SIG-M5 (cell line): ENCODE measurements around the gene SLCO1B1.
"Not testable (repeated sequence)": the region's sequence is repeated elsewhere in the genome, so short reads cannot be mapped to it uniquely, and the experiment has no call there.

Source experiments
- DNase-seq: peaks from one replicate; lab custom pipeline; 2025; lab: John Stamatoyannopoulos, UW

SLCO1B1 gene, protein sequence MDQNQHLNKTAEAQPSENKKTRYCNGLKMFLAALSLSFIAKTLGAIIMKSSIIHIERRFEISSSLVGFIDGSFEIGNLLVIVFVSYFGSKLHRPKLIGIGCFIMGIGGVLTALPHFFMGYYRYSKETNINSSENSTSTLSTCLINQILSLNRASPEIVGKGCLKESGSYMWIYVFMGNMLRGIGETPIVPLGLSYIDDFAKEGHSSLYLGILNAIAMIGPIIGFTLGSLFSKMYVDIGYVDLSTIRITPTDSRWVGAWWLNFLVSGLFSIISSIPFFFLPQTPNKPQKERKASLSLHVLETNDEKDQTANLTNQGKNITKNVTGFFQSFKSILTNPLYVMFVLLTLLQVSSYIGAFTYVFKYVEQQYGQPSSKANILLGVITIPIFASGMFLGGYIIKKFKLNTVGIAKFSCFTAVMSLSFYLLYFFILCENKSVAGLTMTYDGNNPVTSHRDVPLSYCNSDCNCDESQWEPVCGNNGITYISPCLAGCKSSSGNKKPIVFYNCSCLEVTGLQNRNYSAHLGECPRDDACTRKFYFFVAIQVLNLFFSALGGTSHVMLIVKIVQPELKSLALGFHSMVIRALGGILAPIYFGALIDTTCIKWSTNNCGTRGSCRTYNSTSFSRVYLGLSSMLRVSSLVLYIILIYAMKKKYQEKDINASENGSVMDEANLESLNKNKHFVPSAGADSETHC

DNA sequence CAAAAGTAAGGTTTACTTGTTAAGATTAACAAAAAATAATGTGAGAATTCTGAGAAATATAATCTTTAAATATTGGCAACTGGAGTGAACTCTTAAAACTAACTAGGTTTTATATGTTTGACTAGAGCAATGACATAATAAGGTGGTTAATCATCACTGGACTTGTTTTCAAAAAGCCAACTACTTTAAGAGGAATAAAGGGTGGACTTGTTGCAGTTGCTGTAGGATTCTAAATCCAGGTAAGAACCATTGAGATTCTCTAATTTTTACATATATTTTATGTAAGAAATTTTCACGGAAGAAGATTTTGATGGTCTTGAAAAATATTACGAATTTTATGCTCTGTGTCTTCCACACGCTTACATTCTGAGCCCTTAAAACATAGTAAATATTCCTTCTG, at the start of gene SLCO1B1:
TSS of gene SLCO1B1 (plus strand) at position 197 of the 400 bp plus-strand sequence. CDS start 10,381 bp downstream, outside the sequence.
- no peak for DNase-seq

DNA sequence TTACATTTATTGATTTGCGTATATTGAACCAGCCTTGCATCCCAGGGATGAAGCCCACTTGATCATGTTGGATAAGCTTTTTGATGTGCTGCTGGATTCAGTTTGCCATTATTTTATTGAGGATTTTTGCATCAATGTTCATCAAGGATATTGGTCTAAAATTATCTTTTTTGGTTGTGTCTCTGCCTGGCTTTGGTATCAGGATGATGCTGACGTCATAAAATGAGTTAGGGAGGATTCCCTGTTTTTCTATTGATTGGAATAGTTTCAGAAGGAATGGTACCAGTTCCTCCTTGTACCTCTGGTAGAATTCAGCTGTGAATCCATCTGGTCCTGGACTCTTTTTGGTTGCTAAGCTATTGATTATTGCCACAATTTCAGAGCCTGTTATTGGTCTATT, 46.2 kb upstream of the SLCO1B1 start:
- DNase-seq, result not testable (repeated sequence)

DNA sequence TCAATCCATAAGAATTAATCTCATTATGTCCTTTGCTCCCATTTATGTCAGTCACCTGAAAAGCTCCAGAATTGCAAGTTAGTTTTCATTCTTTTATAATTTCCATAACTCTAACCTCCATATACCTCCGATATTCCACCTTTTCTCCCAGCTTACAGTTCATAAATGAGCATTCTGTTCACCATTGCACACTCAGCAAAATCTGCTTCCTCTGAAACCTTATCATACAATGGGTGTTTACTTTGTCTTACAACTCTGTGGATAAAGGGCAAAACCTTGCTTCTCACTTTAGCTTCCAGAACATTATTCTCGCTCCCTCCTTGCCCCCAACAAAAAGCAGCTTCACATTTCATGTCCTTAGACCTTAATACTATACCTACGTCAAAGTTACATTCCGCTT, 19.3 kb upstream of the SLCO1B1 start:
- DNase-seq, result no peak

DNA sequence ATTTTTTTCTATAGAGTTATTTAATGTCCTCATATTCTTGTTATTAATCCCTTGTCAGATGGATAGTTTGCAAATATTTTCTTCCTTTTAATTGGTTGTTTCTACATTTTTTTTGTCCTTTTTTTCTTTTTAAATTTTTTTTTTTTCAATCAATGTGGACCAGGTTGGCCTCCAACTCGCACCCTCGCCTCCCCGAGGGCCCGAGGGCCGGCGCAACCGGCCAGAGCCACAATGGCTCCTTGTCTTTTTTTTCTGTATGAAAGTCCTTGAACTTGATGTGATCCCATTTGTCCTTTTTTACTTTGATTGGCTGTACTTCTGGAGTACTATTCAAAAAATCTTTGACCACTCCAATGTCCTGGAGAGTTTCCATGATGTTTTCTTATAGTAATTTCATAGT, 17.7 kb upstream of the SLCO1B1 start:
- DNase-seq, result no peak

DNA sequence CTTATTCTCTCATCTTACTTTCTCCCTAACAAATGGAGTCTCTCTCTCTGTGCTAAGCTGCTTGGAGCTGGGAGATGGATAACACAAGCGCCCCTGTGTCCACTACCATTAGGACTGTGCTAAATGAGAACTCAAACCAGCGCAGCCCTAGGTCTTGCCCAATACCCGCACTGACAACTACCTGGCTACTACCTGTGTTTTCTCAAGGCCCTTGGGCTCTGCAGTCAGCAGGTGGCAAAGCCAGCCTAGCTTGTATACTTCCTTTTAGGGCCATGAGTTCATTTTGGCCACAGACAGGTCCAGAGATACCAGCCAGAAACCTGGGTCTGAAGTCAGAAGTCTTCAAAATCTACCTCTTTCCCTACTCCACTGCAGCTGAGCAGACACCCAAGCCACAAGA, 13.0 kb upstream of the SLCO1B1 start:
- DNase-seq, result no peak

DNA sequence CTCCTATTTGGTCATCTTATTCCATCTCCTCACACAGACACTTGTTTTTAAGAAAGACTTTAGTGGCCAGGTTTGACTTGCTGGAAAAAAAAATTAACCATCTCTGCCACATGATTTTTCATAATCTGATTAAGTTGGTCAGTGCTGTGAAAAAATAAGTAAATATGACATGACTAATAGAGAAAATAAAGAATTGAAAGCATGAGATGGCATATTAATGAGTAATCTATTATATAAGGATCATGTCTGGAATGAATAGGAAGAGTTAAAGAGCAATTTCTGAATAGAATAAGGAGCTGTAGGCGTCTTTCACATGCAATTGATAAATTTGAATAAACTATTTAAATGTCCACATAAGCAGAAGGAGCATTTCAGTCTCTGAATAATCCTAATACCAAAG, 12.2 kb upstream of the SLCO1B1 start:
- no peak for DNase-seq

DNA sequence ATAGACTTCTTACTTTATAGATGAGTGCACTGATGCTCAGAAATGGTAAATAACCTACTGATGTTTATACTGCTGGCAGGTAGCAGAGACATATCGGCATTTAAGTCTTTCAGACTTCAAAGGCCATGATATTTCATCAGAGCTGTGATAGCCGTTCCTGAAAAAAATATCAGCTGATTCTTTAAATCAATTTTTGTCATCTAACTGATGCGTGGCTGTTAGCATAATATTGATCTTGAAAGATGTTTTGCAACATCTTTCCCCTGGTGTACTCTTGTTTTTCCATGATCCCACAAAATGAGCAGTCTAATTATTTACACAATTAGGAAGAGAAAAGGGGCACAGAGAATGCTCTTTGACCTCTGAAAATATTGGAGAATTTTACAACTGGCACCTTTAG, 1.6 kb upstream of the SLCO1B1 start:
- no peak for DNase-seq

DNA sequence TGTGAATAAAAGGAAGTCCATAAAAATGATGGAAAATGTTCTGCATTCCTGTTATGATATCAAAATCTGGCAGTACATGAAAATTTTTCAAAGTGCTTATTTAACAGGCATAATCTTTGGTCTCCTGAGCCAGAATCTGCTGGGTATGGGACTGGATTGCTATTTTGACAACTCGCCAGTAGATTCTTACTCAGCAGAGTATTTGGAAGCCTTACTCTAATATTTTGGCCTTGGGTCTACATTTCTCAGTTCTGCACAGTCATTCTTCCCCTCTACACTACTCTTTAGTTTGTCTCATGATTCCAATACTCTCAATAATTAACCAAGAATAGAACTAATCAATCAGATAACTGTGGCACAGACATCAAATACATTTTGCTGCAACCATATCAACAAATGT, 1.1 kb upstream of the SLCO1B1 start:
- no peak for DNase-seq

DNA sequence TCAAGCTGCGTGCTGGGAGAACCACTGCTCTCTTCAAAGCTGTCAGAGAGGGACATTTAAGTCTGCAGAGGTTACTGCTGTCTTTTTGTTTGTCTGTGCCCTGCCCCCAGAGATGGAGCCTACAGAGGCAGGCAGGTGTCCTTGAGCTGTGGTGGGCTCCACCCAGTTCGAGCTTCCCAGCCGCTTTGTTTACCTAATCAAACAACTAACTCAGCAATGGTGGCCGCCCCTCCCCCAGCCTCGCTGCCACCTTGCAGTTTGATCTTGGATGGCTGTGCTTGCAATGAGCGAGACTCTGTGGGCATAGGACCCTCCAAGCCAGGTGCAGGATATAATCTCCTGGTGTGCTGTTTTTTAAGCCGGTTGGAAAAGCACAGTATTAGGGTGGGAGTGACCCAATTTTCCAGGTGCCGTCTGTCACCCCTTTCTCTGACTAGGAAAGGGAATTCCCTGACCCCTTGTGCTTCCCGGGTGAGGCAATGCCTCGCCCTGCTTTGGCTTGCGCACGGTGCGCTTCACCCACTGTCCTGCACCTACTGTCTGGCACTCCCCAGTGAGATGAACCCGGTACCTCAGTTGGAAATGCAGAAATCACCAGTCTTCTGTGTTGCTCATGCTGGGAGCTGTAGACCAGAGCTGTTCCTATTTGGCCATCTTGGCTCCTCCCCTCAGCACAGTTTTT, 6.5 kb downstream of the SLCO1B1 start:
- not testable (repeated sequence) for DNase-seq

DNA sequence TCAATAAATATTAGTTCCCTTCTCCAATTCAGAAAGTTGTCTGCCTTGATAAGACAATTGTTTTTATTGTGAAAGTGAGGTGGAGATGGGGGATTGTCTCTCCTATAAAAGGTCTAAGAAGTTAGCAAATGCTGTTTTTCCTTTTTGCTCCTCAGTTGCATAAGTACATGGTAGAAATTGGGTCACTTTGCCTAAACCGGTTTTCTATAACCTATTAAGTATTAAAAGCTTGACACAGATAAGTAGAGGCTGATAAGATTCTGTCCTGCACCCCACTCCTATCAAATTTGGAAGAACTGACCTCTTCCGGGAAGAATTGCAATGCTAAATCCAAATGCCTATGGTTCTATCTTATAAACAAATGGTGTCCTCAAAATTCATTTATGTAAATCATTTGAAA, 7.0 kb downstream of the SLCO1B1 start:
- DNase-seq, result no peak

DNA sequence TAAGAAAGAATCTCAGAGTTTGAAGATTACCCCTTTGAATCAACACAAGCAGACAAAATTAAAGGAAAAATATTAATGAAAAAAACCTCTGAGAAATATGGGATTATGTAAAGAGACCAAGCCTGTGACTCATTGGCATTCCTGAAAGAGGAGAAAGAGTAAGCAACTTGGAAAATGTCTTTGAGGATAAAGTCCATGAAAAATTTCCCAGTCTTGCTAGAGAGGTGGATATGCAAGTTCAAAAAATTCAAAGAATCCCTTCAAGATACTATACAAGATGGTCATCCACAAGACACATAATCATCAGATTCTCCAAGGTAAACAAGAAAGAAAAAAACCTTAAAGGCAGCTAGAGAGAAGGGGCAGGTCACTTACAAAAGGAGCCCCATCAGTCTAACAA, 13.3 kb downstream of the SLCO1B1 start:
- DNase-seq, result no peak

DNA sequence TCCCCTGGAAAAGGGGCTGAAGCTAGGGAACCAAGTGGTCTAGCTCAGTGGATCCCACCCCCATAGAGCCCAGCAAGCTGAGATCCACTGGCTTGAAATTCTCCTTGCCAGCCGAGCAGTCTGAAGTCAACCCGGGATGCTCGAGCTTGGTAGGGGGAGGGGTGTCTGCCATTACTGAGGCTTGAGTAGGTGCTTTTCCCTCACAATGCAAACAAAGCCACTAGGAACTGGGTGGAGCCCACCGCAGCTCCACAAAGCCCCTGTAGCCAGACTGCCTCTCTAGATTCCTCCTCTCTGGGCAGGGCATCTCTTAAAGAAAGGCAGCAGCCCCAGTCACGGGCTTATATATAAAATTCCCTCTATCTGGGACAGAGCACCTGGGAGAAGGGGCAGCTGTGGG, 18.9 kb downstream of the SLCO1B1 start:
- DNase-seq, result not testable (repeated sequence)

DNA sequence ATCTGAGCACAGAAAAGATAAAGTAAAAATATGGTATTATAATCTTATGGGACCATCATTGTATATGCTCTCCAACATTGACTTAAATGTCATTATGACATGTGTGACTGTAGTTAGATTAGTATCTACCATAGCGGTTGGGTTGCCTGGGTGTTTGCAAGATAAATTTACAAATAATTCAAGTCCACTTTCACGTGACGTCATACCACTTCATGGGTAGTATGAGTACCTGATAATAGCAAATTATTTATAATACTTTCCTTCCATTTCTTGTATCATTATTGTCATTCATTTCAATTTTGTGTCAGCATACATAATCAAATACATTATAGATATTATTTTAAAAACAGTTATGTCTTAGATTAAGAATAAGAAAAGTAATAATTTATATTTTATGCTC, 20.2 kb downstream of the SLCO1B1 start:
- no peak for DNase-seq

DNA sequence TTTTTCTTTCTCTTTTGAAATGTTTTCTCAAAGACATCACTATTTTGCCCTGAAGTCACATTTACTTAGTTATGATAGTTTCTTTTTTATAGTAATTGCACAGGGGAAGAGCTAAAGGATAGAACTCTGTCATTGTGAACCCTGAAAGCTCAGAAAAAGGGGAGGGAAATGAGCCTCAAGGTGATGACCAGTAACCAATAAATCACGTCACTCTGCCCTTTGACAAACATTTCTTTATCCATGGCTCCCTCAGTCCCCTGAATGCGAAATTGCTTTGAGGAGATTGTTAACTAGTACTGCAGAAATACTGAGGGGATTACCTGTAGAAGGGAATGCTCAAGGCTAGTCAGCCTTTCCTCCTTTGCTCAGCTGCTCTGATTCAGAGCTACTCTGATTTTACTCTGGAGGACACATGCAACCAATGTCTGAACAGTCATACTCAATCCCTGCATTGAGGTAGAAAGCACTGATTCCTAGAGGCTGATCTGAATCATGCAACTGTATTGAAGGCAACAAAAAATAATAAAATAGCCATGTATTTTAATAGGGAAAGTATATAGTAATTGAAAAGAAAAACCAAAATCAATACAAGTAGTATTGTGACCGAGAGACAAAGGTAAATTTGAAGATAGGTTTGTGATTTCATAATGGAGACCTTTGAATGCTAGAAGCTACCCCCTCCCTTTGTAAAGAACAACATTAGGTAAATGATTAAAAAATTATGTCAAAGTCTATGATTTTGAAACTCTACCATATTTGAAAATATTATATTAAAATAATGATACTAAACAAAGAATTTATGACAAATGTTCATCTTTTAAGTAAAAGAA, 24.7 kb downstream of the SLCO1B1 start:
- no peak for DNase-seq

DNA sequence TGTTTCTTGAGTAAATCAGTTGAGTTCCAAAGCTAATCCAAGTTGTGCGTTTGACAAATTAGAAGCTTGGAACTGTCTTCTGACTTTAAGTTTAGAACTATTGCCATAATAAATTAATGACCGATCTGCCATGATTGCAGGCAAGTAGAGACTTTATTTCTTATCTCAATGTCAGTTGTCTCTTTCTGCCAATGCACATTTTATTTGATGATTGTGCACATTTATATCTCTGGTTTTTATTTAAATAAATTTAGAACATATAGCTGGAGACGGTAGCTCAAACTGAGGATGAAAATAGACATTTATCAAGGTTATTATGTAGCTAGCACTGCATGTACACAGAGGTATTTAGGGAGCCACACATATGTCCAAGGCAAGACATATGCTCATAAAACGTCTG, 34.1 kb downstream of the SLCO1B1 start:
- DNase-seq, result no peak

DNA sequence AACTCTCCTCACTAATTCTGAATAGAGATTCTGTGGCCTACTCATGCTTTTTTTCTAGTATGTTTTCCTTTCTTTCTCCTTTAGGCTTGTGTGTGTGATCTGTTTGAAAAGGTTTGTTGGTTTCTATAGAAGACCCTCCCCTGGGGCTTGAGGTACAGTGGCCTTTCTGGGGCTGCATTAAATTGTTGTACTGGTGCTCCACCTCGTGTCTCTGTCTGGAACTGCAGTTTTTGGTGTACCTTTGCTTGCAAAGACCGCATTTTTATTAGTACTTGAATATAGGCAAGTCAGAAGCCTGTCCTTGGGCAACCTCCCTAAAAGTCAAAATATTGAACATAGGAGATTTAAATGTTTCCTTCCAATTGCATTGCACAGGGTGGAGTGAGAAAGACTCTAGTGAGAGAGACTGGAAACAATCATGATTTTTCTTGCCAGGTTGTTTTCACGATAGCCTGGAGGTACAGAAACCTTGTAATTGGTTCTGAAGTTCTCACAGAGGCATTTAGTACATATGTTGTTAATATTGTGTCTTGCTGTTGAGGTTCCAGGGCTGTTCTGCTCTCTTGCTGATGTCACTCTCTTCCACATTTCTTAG, 39.0 kb downstream of the SLCO1B1 start:
- no peak for DNase-seq

DNA sequence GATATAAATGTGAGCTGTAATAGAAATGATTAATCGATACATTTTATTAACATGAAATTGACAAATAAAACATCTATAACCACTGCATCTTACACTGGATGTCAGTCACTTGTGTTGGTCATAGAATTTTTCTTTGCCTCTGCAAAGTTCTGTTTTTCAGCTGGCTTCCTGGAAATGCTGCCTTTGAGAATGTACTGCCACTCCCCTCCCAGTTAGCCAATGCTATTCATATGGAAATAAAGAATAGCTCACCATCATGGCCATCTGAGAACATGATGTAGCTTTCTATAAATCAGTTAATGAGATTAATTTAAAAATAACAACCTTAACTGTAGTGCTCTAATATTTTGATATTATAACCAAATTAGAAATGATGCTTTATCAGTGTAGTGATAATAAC, 41.1 kb downstream of the SLCO1B1 start:
- DNase-seq, result no peak

DNA sequence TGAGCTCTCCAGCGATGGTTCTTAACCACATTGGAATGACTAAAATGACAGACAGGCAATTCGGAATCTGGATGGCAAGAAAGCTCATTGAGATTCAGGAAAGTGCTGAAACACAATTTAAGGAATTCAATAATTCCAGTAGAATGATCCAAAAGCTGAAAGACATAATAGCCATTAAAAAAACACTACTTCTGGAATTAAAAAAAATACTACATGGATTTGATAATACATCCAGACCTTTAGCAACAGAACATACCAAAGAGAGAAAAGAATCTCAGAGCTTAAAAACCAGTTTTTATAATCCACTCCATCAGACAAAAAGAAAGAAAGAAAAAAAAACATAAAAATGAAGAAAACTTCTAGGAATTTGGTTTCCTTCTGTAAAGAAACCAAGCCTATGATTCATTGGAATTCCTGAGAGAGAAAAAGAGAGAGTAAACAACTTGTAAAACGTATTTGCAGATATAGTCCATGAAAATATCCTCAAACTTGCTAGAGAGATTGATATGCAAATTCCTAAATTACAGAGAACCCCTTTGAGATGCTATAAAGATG, 52.8 kb downstream of the SLCO1B1 start:
- DNase-seq, result no peak

DNA sequence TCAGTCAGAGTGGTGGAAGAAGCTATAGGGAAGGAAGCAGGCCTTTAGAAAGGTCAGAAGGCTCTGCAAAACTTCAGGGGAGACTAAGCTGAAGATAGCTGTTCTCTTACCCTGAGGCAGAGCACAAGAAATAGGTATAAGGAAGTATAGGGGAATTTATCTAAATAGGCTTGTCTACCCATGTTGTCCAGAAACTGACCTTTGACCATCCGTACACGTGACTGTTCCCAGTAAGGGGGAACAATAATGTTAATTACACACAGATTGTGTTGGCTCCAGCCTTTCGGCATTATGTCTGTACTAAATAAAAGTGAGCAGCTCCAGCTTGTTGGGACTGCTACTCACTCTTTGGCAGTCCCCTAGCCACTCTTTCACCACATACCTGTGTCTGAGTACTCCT, 59.0 kb downstream of the SLCO1B1 start:
- DNase-seq, result no peak

DNA sequence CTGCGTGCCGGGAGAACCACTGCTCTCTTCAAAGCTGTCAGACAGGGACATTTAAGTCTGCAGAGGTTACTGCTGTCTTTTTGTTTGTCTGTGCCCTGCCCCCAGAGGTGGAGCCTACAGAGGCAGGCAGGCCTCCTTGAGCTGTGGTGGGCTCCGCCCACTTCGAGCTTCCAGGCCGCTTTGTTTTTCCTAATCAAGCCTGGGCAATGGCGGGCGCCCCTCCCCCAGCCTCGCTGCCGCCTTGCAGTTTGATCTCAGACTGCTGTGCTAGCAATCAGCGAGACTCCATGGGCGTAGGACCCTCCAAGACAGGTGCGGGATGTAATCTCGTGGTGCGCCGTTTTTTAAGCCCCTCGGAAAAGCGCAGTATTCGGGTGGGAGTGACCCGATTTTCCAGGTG, 83.4 kb downstream of the SLCO1B1 start:
- DNase-seq, result not testable (repeated sequence)

DNA sequence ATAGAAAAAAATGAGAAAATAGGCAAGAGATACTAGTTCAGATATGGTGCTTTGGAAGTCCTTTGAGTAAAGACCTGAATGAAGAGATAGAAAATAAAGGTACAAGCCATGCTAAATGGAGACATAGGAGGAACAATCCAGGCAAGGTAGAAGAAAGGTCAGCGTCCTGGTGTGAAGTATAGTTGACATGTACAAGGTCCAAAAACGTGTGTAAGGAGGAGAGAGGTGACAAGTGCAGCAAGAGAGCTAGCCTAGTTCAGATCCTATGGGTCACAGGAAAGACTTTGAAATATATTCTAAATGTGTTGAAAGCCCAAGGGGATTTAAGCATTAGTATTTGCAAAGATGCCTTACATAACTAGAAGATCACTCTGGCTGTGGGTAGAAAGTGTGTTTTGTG, 88.2 kb downstream of the SLCO1B1 start:
- no peak for DNase-seq
